ENCODE data around the gene SYNE1. TPM values are rescaled to one million over a fixed set of nuclear protein-coding genes. Genes with fewer than 3 reads are reported as not detected.

The SYNE1 gene
- total and polyA plus RNA-seq, 2 of the 8 experiments (the other 6 are each of a cell fraction or from before 2014, with no cell fraction given), result 2.8 to 5.5 TPM

- no peak overlapping the region for H2BK15ac ChIP-seq (ENCODE audit: low read length)
- H3K27me3 ChIP-seq (replicated peaks in 1 of 4; ENCODE audit: control insufficient read depth in 3 of 4, extremely low read depth in 1 of 4, insufficient read depth in 3 of 4, low read length in 3 of 4), result no peaks in the 10 kb centered on the region
- no peak overlapping the region for H3K23ac ChIP-seq (ENCODE audit: insufficient read length)
- DNase-seq (ENCODE audit: low read depth in 1 of 2, low spot score in 2 of 2) (no peak), FAIRE-seq (no peak)
- H2BK12ac ChIP-seq (ENCODE audit: low read depth, low read length), result no peak overlapping the region
- no peak overlapping the region for H2BK5ac ChIP-seq (ENCODE audit: low read depth, low read length)
- H3K18ac ChIP-seq (ENCODE audit: extremely low read depth, low read length), result no peak overlapping the region
- no peaks in the 10 kb centered on the region for H3K23me2 ChIP-seq (ENCODE audit: low read depth, low read length)
- no peak overlapping the region for H3K4ac ChIP-seq (replicated peaks; ENCODE audit: insufficient read length, low read depth, low read length)
- POLR2A ChIA-PET (ENCODE audit: partially characterized antibody), result interaction anchor here (1.9 kb wide), 1 partner anchor 9 kb away, joined by 5 read pairs; no protein-coding TSS in a partner anchor
- H3K36me3 ChIP-seq (ENCODE audit: control insufficient read depth in 2 of 4, insufficient read depth in 4 of 4, low read length in 3 of 4), result no peaks in the 10 kb centered on the region
- no peak overlapping the region for H2BK20ac ChIP-seq (ENCODE audit: low read length)
- no peak overlapping the region for H2BK120ac ChIP-seq (replicated peaks; ENCODE audit: low read depth, low read length)
- no peak overlapping the region for H3K27ac ChIP-seq (ENCODE audit: low read depth, low read length)
- H4K8ac ChIP-seq (ENCODE audit: extremely low read depth, insufficient read depth, low read length), result no peak overlapping the region
- H4K20me1 ChIP-seq (replicated peaks in 1 of 2; ENCODE audit: control insufficient read depth in 1 of 2, insufficient read depth in 2 of 2, low read length in 2 of 2), result no peaks in the 10 kb centered on the region
- no peaks in the 10 kb centered on the region for H3K79me2 ChIP-seq (ENCODE audit: control insufficient read depth in 1 of 2, insufficient read depth in 2 of 2, low read length in 2 of 2)
- H3K4me3 ChIP-seq (ENCODE audit: extremely low read depth in 1 of 4, insufficient read depth in 2 of 4, low read depth in 3 of 4, low read length in 4 of 4), result no peak overlapping the region
- H4K91ac ChIP-seq (replicated peaks; ENCODE audit: insufficient read length, low read length), result no peak overlapping the region
- H4K5ac ChIP-seq (ENCODE audit: insufficient read length, low read depth, low read length), result no peak overlapping the region
- no peaks in the 10 kb centered on the region for H3K79me1 ChIP-seq (ENCODE audit: low read depth, low read length)
- no peak overlapping the region for H2AFZ ChIP-seq (ENCODE audit: low read length)
- CTCF ChIA-PET (ENCODE audit: partially characterized antibody), result interaction anchor here (1.2 to 1.8 kb wide), 2 partner anchors 9 to 46 kb away, joined by 4 to 12 read pairs; no protein-coding TSS in a partner anchor
- no peak overlapping the region for H2AK5ac ChIP-seq (ENCODE audit: low read depth, low read length)
- H3K56ac ChIP-seq (replicated peaks; ENCODE audit: insufficient read length, low read depth, low read length), result no peak overlapping the region
- no peaks in the 10 kb centered on the region for H3K9me3 ChIP-seq (ENCODE audit: insufficient read depth in 2 of 2, low read depth in 1 of 2, low read length in 1 of 2)
- whole genome bisulfite sequencing, 2 experiments (ENCODE audit: extremely low coverage in 1 of 2, insufficient coverage in 1 of 2, insufficient read length in 1 of 2, insufficient replicate concordance in 2 of 2, low coverage in 1 of 2, low lambda C conversion rate in 2 of 2, missing lambda C conversion rate in 1 of 2), result 92% methylated on average over 3 of the region's 3 CpGs; no CpG with 5 or more reads in 1 of the 2 experiments
- H3K4me1 ChIP-seq (replicated peaks in 1 of 4; ENCODE audit: control insufficient read depth in 3 of 4, insufficient read depth in 4 of 4, low read length in 3 of 4), result peaks cover 0 to 7% (median 0%) of the 10 kb centered on the region in 4 experiments; a peak in 1 of 7 replicates
- no peak overlapping the region for H3K9ac ChIP-seq (replicated peaks in 1 of 4; ENCODE audit: extremely low read depth in 1 of 4, low read depth in 3 of 4, low read length in 3 of 4)
- H3K14ac ChIP-seq (ENCODE audit: insufficient read length), result no peak overlapping the region
- no peak overlapping the region for H3K4me2 ChIP-seq (ENCODE audit: insufficient read depth in 1 of 2, low read depth in 2 of 2, low read length in 2 of 2)
- TF ChIP-seq RXRA (IDR thresholded peaks at IDR 0.05; ENCODE audit: insufficient read depth, low read depth, low read length) (no peak), BRCA1 (IDR thresholded peaks at IDR 0.05; ENCODE audit: low read depth, low read length) (no peak), CHD2 (IDR thresholded peaks at IDR 0.05; ENCODE audit: low read length) (no peak), USF2 (IDR thresholded peaks at IDR 0.05; ENCODE audit: low read length) (no peak), BCL11A (IDR thresholded peaks at IDR 0.05; ENCODE audit: low read depth in 2 of 2, low read length in 2 of 2) (no peak), JUND (IDR thresholded peaks at IDR 0.05; ENCODE audit: low read length) (no peak), POU5F1 (IDR thresholded peaks at IDR 0.05; ENCODE audit: low read depth, low read length) (no peak), ZNF274 (IDR thresholded peaks at IDR 0.05; ENCODE audit: borderline replicate concordance, extremely low read depth, low read length) (no peak), NRF1 (IDR thresholded peaks at IDR 0.05; ENCODE audit: low read depth, low read length) (no peak), CTBP2 (IDR thresholded peaks at IDR 0.05; ENCODE audit: borderline replicate concordance, insufficient read depth, insufficient read length, low read length) (no peak)
- TF ChIP-seq, protein P1, sequence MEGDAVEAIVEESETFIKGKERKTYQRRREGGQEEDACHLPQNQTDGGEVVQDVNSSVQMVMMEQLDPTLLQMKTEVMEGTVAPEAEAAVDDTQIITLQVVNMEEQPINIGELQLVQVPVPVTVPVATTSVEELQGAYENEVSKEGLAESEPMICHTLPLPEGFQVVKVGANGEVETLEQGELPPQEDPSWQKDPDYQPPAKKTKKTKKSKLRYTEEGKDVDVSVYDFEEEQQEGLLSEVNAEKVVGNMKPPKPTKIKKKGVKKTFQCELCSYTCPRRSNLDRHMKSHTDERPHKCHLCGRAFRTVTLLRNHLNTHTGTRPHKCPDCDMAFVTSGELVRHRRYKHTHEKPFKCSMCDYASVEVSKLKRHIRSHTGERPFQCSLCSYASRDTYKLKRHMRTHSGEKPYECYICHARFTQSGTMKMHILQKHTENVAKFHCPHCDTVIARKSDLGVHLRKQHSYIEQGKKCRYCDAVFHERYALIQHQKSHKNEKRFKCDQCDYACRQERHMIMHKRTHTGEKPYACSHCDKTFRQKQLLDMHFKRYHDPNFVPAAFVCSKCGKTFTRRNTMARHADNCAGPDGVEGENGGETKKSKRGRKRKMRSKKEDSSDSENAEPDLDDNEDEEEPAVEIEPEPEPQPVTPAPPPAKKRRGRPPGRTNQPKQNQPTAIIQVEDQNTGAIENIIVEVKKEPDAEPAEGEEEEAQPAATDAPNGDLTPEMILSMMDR (IDR thresholded peaks at IDR 0.05; ENCODE audit: control extremely low read depth in 1 of 3, insufficient read depth in 1 of 3, low read depth in 1 of 3, low read length in 3 of 3), result no peak
Measured at GRCh38 chr6:152292555-152292954, 344.6 kb downstream of the SYNE1 start.

Measured in H1 (cell line).